ENCODE data around the gene EXOC6B.

EXOC6B gene

DNA sequence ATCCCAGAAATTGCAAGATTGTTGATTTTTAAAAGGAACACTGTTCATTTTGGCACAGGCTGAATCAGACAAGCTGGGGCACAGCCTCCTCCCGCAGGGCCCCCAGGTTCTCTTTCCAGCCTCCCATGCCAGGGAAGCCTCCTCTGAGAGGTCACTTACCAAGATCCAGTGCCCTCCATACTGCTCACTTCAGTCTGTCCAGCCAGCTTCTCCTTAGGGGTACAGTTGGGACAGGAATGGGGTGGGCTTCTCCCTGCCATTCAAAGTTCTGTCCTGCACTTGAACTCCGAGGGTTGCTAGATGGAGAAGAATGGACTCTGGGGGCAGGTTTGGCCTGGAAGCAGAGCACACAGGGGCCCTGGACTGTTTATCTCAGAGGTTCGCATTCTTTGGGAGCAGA, 670.7 kb downstream of the EXOC6B start:
- no peak for DNase-seq

DNA sequence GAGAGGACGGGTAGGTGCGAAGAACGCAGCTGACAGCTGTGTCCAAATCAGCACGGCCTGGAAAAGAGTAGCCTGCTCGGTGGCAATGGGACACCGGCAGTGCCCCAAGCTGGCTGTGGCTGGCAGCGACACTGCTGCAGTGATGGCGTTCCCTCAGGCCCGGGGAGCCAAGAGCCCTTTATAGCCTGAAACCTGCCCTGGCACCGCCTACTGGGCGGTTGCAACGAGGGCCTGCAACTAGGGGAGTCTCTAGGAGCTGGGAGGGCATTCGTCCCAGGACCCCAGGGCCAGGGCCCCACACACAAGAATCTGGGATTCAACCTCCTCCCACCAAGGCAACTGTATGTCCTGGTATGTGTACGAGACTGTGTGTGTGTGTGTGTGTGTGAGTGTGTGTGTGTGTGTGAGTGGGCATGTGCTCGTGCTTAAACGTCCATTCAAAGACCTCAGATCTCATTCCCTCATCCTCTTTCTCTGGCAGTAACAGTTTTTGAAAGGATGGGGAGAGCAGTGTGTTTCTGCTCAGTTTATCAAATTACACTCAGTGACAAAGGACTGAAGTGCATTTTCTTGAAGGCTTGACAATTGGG, 671.4 kb downstream of the EXOC6B start:
- DNase-seq = no peak

DNA sequence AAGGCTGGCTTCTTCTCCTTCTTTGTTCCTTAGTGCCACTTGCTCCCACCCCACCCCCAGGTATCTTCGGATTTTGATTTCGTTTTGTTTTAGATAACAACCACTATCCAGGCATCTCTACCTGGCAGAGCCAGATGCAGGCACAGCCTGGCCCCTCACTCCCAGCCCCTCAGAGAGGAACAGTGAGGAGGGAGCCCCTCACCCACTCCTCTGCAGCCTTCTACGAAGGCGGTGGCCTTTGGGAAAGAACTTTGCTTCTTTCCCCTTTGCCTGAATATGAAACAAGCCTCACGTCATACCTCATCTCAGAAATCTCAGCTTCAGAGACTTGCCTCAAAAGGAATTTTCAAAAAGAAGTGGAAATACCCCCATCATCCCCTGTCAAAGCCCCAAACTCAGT, 671.9 kb downstream of the EXOC6B start:
- no peak for DNase-seq

DNA sequence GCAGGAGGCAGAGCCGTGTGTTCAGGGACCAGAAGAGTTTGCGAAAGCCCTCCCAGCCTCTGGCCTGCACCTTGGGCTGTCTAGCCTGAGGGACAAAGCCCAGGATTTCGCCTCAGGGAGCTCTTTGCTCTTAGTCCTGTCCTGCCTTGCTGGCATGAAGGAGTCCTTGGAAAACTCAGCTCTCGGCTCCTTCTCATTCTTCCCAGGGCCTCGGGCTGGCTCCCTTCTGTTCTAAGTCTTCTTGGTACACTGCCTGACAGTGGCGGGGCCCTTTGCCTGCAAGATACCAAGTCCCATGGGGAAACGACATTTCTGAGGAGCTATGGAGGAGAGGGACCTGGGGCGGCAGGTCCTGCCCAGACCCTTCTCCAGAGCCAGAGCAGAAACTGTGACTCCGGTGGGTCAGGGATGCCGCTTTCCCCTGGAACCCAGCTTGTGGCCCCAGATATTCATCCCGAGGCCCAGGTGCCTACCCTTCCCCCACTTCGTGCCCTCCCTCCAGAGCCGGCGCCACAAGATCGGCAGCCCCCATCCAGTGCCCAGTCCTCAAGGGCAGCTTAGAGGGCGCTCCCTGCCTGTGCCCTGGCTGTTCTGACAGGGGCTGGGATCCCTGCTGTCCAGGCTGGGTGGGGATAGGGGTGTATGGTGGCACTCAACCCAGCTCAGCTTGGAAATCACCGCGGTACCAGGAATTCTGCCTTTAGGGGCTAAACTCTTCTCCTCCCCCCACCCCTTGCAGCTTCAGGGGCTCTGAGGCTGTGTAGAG, 672.6 kb downstream of the EXOC6B start:
- peak; percentile 10 for DNase-seq

DNA sequence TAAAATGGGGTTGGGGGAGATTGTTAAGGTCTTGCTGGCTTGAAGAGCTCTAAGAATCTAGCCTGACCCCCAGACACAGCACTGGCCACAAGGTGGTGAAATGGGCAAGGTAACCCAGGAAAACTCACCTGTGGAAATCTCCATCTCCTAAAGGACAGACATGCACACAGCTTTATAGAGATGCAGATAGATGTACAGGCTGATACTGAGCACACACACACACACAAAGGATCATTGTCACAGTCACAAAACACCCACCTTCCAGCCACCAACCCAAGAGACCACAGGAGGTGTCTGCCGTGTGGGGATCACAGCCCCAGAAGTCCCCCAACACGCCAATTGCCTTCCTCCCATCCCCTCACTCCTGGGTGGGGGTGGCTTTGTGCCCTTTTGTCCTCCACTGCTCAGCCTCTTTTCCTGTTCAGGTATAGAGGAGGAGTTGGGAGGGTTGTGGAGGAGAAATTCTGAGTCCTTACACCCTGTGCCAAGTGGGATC, 674.9 kb downstream of the EXOC6B start:
- DNase-seq = peak; percentile 11

DNA sequence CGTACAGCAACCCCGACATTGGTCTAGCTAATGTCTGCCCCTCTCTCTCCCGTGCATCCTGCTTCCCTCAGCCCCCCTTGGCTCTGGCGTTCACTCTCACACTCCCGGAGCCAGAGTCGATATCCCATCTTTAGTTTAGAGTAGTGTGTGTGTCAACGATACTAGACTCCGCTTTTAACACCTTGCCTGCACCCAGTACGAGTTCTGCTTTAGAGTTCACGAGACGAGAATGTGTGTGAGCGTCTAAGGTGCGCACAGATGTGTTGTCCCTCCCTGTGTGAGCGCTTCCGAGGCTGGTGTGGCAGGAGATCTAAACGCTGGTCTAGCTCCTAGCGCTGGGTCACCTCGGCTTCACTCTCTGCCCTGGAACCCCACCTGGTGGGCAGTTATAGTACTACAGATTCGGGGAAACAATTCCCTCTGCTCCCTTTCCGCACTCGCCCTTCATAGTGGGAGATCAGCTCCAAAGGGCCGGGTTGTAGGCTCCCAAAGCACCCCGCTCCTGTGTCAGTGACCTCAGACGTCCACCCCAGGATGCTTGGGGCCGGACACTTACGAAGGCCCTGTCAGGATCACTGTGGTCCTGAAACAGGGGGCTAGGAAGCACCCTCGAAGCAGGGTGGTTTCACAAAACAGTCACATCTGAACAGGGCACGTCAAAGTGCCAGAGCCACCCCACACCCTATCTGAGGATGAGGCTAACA, 675.5 kb downstream of the EXOC6B start:
- peak; percentile 85 for DNase-seq

DNA sequence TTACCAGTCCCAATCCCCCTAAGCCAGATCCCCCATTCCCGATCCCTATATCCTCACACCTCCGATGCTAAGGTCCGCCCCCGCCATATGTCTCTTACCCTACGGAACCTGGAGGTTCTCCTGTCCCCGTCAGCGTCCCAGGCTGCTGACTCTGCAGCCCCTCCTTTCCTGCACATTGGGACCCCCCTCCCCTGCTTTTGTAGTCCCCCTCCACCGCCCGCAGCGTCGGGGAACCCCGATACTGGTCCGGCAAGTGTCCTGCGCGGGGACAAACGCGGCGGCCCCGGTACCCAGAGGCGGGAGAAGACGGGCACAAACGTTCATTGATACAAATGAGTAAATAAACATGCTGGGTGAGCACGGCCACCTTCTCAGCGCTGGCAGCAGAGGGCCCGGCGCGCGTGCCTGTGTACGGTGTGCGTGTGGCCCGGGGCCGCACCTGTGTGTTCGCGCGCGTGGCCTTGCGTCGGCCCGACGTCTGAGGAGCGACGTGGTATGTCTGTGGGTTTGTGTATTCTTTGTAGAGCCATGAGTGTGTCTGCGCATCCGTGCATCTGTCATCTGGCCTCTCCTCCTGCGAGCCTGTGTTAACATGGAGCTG, 676.2 kb downstream of the EXOC6B start:
- DNase-seq = peak; percentile 32

DNA sequence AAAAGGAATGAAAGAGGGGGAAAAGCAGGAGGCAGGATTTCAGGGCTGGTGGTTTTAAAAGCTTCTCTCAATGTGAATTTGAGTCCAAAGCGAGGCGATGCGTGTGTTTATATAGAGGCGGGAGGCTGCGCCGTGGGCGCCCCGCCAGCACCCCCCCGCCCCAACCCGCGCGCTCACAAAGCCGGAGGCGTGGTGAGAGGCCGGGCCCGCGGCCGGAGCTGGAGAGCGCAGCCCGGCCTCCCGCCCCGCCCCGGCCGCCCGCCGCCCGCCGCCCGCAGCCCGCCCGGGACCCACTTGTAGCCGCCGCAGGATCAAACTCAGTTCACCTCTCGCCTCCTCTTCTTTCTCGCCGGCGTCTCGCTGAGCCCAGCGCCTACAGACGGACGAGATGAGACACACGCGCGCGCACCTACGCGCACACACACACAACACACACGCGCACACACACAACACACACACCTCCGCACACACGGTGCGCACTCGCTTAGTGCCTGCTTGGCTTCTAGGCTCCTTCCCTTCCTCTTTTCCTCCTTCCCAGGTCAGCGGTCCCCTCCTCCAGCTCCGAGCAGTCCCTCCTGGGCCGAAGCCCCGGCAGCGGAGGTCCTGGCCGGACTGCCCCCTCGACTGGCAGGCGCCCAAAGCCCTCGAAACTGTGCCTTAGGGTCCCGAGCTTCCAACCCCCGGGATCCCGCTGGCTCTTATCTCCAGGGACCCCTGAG, 676.8 kb downstream of the EXOC6B start:
- DNase-seq = peak; percentile 45

DNA sequence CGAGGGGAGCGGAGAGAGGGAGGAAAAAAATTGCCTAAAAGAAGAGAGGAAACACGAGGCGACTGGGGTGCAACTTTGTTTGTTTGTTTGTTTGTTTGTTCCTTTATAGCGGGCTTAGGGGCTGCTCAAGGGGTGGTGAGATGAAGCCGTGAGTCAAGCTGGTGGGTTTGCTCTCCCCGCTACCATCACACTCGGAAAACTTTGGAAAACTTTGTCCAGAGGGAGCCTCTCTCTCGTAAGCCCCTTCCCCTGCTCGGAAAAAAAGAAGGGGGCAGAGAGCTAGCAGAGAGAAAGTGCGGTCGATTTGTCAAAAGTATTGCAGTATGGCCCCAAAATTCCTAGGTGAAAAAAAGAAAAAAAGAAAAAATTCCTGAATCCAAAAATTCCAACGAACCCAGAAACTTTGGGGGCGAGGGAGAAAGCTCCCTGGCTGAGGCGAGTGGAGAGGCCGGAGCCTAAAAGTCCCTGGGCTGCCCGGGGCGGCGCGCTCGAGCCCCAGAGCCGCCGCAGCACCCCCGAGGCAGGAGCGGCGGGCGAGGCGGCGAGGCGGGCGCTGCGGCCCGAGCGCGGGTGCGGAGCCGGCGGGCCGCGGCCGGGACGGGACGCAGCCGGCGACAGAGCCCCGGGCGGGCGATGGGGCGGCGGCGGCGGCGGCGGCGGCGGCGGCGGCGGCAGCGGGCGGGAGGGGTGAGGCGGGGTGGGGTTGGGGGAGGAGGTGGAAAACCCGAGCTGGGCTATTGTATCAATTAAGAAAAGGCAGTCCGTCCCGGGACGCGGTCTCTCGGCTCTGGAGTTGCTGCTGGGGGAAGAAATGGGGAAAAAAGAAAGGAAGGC, 677.6 kb downstream of the EXOC6B start:
- DNase-seq = peak; percentile 21

DNA sequence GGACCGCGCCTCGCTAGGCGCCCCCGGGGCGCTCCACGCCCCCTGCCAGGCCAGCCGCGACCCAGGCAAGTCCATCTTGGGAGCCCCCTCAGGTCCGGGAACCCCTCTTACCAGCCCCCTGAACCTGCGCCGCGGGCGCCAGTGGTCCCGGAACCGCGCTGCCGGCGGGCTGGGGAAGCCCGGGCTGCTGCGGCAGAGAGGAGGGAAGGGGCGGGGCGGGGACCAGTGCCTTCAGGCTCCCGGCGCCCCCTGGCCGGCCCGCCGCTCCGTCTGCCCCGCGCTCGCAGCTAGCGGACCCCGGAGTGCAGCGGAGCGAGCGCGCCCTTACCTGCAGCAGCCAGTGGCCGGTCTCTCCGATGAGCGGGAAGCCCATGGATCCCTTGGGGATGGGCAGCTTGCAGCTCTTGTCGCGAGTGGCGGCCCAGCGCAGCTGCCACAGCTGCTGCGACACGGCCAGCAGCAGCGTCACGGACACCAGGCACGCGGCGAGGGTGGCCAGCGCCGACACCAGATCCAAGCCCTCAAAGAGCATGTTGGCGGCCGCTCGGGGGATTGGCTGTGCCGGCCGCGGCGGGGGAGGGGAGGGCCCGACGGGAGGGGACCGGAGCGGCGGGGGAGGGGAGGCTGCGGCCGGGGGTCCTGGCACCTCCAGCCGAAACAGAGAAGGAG, 678.4 kb downstream of the EXOC6B start, which contains the start of gene CYP26B1:
CYP26B1 (minus strand) TSS at position 560 of the 669 bp plus-strand sequence; CDS start at position 532, 28 bp downstream.
- DNase-seq = peak; percentile 23

DNA sequence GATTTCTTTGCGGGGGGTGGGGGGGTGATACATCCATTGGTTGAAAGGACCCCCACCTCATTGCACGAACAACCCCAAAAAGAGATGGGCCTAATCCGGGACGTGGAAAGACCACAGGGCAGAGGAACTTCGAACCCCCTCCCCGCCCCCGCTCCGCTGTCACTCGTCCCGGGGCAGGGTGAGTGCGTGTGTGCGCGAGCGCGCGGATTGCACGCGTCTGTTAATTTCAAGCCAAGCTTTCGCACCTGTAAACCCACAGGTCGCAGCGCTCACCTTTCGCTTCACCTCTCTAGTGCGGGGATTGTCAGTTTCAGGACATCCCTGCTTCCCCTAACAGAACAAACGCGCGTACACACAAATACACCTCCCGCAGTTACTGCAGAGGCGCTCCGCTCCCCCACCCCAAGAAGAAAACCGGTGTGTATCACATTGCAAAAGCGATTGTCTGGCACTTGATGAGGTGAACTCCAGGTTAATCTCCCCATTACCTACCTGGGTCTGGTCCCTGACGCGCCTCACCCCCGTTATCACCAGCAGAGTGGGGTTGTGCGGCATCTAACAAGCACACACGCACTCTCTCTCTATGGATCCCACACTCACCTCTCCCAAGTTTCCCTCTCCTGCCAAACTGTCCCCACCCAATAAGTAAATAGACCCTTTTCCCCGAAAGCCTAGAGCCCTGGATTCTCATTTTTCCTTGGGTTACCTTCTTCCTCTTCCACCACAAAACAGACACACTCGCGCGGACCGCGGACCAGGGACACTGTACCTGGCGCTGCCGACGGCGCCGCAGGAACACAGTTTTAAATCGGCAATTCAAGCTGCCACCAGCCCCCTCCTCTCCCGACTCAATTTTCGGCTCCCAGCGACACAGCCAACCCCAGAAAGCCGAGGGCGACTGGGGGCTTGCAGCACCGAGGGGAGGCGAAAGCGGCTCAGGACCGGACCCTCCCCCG, 679.2 kb downstream of the EXOC6B start:
- DNase-seq = peak; percentile 26

DNA sequence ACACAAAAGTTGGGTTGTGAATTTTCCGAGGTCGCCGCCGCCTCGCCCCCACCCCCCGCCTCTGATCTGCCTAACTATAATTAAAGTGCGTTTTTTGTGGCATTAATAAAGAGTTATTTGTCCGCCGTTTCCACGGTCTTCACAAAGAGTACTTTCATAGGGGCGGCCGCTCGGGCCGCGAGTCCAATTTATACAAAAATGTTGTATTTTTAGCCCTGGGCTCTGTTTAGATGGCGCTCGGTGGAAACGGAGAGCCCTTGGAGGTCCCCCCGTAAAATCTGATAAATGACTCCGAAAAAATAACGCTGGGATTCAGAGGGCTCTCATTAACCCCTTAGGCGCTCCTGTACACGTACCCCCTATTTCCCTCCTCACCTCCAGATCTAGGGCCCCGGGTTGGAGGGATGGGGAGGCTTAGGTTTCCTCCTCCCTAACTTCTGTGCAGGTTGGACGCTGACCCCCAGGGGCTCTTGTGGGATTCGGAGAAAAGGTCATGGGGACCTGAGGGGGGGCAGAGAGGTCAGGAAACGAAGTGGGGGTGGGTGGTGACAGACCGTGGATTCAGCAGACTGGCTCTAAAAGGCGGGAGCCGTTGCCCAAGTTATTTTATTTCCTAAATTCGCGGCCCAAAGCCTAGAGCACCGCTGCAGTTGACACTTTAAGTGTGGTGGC, 680.0 kb downstream of the EXOC6B start:
- peak; percentile 22 for DNase-seq

DNA sequence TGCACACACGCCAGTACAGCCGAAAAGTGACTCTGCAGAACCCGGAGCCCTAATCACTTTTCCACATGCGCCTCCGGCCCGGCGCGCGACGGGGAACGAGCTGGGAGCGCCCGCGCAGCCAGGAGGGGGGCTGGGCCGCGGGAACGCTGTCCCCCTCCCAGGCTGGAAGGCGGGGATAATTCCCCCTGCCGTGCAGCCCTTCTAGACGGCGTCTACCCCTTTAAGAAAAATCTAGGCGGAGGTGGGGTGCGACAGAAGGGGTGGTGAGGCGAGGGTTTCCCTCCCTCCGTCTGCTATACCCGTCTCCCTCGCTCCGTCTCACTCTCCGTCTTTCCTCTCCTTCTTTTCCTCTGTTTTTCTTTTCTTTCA, 680.6 kb downstream of the EXOC6B start:
- DNase-seq = peak; percentile 23

DNA sequence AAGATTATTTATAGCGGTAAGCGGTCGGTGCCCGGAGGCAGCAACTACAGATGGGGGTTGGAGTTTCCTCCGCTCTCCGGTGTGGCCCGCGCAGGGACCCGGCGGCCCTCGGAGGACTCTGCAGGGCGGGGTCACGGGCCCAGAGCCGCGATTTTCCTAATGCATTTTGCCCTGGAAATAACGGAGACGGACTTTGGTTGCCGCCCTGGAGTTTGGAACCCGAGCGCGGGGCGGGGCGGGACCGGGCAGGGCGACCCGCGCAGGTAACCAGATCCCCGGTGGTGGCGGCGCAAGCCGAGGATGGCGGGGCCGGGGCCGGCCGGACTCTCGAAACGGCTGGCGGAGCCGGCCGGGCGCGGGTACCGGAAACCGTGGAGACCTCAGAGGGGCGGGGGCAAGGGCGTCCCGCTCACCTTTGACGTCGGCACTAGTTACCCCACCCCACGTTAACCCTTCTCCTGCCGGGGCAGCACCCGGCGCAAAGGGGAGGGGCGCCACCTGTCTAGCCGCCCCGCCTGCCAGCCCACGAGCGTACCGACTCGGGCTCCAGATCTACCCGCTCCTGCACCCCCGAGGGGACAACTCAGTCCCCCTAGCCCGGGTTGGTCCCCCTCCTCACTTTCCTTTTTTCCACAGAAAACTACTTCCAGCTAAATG, 681.1 kb downstream of the EXOC6B start:
- DNase-seq = peak; percentile 25

DNA sequence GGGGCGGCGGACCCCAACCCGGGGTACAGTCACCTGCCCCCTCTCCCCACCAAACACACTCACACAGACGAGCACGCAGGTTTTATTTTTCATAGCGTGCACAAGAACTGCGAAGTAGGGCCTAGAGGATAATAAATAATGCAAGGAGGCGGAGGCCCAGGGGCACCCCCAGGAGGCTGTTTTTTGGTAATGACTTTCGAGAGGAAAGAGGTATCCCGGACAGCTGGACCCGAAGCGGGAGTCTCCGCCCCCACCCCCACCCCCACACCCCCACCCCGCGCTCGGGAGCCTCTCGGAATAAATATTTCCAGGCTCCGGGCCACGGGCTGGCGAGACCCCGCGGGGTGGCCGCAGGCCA, 681.6 kb downstream of the EXOC6B start:
- DNase-seq = no peak

DNA sequence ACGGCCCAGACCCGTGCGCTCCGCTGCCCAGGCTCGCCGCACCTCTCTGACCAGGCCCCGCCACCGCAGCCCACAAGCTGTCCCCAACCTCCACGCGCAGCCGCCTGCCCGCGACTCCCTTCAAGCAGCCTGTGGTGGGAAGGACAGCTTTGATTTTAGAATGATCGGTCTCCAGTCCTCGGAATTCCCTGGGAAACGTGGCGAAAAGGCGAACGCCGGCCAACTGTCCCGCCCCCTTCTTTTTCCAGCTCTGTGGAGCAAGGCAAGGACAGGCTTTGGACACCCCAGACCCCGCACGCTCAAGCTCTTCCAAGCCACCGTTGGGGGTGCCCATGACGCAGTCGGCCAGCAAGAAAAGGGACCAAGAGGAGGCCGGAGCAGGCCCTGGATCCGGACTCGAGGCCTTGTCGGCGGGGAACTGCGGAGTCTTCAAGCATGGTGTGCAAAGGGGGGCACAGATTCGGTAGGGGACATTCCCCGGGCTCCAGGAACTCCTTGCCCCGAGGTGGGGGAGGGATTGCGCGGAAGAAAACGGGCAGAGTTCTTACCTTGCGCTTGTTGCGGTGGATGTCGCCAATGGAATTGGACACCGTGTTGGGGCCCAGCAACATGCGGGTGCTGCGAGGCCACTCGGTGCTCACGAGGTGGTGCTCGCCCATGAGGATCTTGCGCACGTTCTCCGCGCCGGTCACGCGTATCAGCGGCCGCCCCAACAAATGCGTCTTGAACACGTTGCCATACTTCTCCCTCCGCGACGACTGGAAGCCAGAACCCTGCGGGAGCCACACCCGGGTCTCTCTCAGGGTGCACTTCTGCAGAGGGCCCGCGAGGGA, 682.2 kb downstream of the EXOC6B start:
- DNase-seq = peak; percentile 24

DNA sequence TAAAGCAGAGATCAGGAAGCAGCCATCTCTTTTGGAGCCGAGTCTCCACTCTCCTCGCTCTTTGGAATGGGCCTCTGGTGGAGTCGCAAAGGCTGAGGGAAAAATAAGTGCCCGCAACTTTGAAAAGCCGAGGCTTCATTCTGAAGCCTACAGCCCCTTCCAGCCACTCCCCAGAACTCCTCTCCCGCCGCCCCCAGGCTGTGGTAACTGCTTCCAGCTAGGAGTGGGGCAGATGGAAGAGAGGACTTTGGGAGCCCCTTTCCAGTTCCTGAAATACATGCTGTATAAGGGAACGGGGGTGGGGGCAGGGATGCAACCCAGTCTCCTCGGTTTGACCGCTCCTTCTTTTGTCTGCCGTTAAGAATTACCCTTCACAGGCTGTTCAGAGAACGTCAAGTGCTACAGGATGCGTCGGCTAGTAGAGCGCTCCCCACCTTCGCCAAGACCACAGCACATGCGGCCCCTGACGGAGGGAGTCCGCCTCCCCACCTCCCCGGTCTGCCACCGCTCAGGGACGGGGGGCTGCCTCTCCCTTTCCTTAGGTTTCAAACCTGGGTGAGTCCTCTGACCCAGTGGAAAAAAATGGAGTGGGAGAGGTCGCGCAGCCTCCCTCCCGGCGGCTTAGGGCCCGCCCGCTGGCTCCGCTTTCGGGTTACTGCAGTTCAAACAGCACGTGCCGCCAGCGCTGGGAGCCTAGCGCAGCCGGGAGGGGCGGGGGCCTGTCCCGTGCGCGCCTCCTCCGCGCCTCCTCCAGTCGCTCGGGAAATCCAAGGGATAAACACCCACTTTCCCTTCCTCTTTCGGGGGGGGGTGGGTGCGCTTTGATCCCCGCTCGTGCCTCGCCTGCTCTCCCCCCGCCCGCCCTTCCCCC, 683.0 kb downstream of the EXOC6B start:
- DNase-seq = peak; percentile 22

Measured in stimulated activated CD8-positive, alpha-beta memory T cell treated with anti-CD3 and anti-CD28 coated beads, Interleukin-4, amount 100 ng/mL, for 48 hours (primary cell).